GM04503 (cell line): ENCODE results near the gene KLF1.

Source experiments
- DNase-seq: peaks from one replicate; pipeline ENCODE4 v3.0.0-alpha.2; 2012; ENCODE audit warnings: low read depth

The KLF1 gene

DNA sequence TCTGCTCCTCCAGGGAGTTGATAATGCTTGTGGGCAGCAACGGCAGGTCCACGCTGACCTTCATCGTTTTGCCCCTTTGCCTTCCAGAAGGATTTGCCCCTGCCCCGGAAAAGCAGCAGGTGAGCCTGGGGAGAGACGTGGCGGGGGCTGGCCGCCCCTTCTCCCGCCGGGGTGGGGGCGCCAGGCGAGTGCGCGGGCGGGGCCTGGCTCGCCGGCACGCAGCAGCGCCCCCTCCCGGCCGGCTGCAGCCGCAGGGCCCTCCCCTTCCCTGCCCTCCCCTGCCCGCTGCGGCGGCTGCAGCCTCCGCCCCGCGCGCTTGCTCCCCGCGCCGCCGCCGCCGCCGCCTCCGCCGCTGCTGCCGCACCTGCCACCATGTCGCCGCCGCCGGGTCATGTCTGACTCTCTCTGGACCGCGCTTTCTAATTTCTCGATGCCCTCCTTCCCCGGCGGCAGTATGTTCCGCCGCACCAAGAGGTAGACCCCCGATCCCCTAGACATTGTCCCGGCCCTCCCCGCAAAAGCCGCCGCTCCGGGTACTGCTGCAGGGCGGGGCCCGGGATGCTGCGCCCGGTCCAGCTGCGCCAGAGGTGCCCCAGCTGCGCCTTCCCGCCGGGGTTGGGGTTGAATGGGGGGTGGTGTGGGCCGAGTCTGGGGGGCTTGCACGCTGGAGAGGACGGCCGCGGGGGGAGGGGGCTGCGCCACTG, 48.7 kb downstream of the KLF1 start, which contains the start of gene MAST1:
MAST1 (plus strand) TSS at position 334 of the 704 bp plus-strand sequence; CDS start at position 392, 58 bp downstream.
- no peak for DNase-seq

DNA sequence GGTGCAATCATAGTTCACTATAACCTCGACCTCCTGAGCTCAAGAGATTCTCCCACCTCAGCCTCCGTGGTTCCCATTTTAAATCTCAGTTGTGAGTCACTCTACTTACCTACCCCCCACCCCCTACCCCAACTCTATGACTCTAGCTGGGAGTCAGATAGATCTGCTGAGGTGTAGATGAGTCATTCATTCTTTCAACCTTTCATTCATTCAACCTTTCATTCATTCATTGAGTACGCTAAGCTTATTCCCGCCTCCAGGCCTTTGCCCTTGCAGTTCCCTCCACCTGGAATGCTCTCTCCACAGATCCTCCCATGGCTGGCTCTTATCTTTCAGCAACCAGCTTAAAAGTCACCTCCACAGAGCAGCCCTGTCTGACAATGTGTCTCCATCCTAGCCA, 49.8 kb downstream of the KLF1 start:
- DNase-seq, result no peak

DNA sequence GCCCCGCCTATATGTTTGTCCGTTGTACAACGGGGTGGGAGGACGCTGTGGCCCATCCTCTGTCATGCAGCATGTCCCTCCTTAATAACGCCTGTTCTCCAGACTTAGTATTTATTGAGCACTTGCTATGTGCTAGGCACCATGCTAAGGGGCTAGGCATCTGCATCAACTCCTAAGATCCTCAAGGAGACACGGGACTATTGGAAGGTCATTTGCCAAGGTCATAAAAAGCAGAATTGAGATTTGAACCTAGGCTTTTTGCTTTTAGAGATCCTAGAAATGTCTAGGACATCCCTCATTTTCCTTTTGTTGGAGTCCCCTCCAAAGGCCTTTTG, 50.5 kb downstream of the KLF1 start:
- DNase-seq, result no peak

DNA sequence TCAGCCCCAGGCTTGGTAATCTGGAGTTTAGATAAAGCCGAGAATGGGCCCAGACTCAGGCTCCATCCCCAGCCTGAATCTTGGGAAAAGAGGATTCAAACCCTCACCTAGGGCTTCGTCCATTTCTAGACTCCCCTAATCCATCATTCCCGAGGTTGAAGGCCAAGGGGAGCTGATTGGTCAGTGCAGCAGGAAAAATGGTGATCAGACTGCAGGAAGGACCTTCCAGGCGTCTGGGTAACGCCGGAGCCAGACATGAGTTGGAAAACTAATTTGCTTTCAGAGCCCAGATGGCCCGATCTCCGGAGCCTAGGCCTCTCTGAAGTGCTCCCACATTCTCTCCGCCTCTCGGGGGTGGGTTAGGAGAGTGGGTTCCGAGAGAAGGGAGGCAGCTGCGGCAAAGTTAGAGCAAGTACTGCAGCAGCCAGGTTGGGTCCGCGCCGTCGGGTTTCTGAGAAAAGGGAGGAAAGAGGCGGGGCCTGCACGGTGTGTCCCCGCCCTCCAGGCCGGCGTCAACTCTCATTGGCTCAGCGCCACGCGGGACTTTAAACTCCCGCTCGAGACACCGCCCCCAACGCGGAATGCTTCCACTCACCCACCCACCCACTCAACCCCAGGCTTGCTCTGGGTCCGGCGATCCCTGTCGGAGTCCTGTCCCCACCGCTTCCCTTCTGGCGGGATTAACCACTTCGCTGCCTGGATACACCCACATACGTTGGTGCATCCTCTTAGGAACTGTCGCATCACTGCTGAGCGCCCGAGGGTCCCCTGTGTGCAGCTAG, 51.8 kb downstream of the KLF1 start:
- DNase-seq, result no peak

DNA sequence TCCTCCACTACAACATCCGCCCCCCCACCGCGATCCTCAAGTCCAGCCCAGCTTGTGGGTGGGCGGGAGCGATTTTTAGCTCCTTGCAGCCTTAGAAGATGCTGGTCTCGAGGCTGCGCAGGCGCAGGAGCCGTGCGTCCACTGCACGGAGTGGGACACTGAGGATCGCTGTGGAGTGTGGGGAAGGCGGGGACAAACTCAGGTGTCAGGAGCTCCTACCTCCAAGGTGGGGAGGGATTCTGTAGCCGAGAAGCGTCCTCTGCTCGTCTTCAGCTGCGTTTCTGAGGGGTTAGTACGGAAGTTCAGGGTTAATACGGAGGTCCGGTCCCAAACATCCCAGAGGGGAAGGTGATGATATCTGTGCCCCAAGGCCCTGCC, 52.4 kb downstream of the KLF1 start, which contains the start of gene RTBDN:
RTBDN (minus strand) TSS at position 14 of the 378 bp plus-strand sequence. CDS start 4,600 bp downstream, outside the sequence.
- no peak for DNase-seq
